Measurements from ENCODE around the gene PIP4K2A.

PIP4K2A gene

GRCh38 chr10:22599048-22599561, 115.3 kb downstream of the PIP4K2A start:
- peak; percentile 66 to 69 for DNase-seq (ENCODE audit: low read depth in 2 of 2)

- no peak for DNase-seq (ENCODE audit: low read depth in 2 of 2)
Measured at GRCh38 chr10:22598478-22598877, 115.9 kb downstream of the PIP4K2A start.

GRCh38 chr10:22597138-22597537, 117.2 kb downstream of the PIP4K2A start:
- DNase-seq (ENCODE audit: low read depth in 2 of 2), result no peak

GRCh38 chr10:22593636-22594198, 120.7 kb downstream of the PIP4K2A start:
- DNase-seq (ENCODE audit: low read depth in 2 of 2), result no peak

- no peak for DNase-seq (ENCODE audit: low read depth in 2 of 2)
Measured at GRCh38 chr10:22593026-22593425, 121.4 kb downstream of the PIP4K2A start.

GRCh38 chr10:22589851-22590514, 124.4 kb downstream of the PIP4K2A start:
- no peak for DNase-seq (ENCODE audit: low read depth in 2 of 2)

GRCh38 chr10:22588462-22588861, 125.9 kb downstream of the PIP4K2A start:
- DNase-seq (ENCODE audit: low read depth in 2 of 2), result no peak

- DNase-seq (ENCODE audit: low read depth in 2 of 2), result no peak
Measured at GRCh38 chr10:22583683-22584082, 130.7 kb downstream of the PIP4K2A start.

GRCh38 chr10:22581461-22581860, 132.9 kb downstream of the PIP4K2A start:
- no peak for DNase-seq (ENCODE audit: low read depth in 2 of 2)

- no peak for DNase-seq (ENCODE audit: low read depth in 2 of 2)
Measured at GRCh38 chr10:22580711-22581110, 133.7 kb downstream of the PIP4K2A start.

GRCh38 chr10:22579826-22580225, 134.6 kb downstream of the PIP4K2A start:
- no peak for DNase-seq (ENCODE audit: low read depth in 2 of 2)

- DNase-seq (ENCODE audit: low read depth in 2 of 2), result no peak
Measured at GRCh38 chr10:22573820-22574569, 140.4 kb downstream of the PIP4K2A start.

GRCh38 chr10:22570733-22571430, 143.5 kb downstream of the PIP4K2A start:
- DNase-seq (ENCODE audit: low read depth in 2 of 2), result no peak

GRCh38 chr10:22570234-22570633, 144.1 kb downstream of the PIP4K2A start:
- no peak for DNase-seq (ENCODE audit: low read depth in 2 of 2)

- no peak for DNase-seq (ENCODE audit: low read depth in 2 of 2)
Measured at GRCh38 chr10:22568928-22569327, 145.4 kb downstream of the PIP4K2A start.

- no peak for DNase-seq (ENCODE audit: low read depth in 2 of 2)
Measured at GRCh38 chr10:22564060-22564459, 150.3 kb downstream of the PIP4K2A start.

- DNase-seq (ENCODE audit: low read depth in 2 of 2), result no peak
Measured at GRCh38 chr10:22561909-22562308, 152.5 kb downstream of the PIP4K2A start.

GRCh38 chr10:22560913-22561239, 153.5 kb downstream of the PIP4K2A start:
- DNase-seq (ENCODE audit: low read depth in 2 of 2), result no peak

GRCh38 chr10:22560096-22560912, 154.1 kb downstream of the PIP4K2A start:
- no peak for DNase-seq (ENCODE audit: low read depth in 2 of 2)

GRCh38 chr10:22557321-22557720, 157.1 kb downstream of the PIP4K2A start:
- no peak for DNase-seq (ENCODE audit: low read depth in 2 of 2)

GRCh38 chr10:22556774-22557173, 157.6 kb downstream of the PIP4K2A start:
- no peak for DNase-seq (ENCODE audit: low read depth in 2 of 2)

Measured in fibroblast of skin of left quadriceps (primary cell).